ENCODE data around the gene MTCL1.

The MTCL1 gene

GRCh38 chr18:8805552-8805951 is 100.2 kb downstream of the MTCL1 start:
- Histone ChIP-seq H3K36me3 (ENCODE audit: control insufficient read depth, insufficient read depth, low read length) (peaks cover 48% of the 10 kb centered on the region), H3K27me3 (ENCODE audit: control insufficient read depth, insufficient read depth, low read length) (no peaks in the 10 kb centered on the region), H3K4me1 (ENCODE audit: control insufficient read depth, insufficient read depth, low read length) (peaks cover 21% of the 10 kb centered on the region), H3K9me3 (ENCODE audit: control insufficient read depth, insufficient read depth, low read length) (no peaks in the 10 kb centered on the region), H3K9ac (ENCODE audit: low read depth, low read length) (no peak overlapping the region), H3K4me3 (ENCODE audit: low read depth, low read length) (no peak overlapping the region), H3K27ac (ENCODE audit: low read depth, low read length) (no peak overlapping the region)

GRCh38 chr18:8806100-8806797 is 100.9 kb downstream of the MTCL1 start:
- Histone ChIP-seq H3K9me3 (ENCODE audit: control insufficient read depth, insufficient read depth, low read length) (no peaks in the 10 kb centered on the region), H3K36me3 (ENCODE audit: control insufficient read depth, insufficient read depth, low read length) (peaks cover 55% of the 10 kb centered on the region), H3K27ac (ENCODE audit: low read depth, low read length) (no peak overlapping the region), H3K4me3 (ENCODE audit: low read depth, low read length) (no peak overlapping the region), H3K9ac (ENCODE audit: low read depth, low read length) (no peak overlapping the region), H3K4me1 (ENCODE audit: control insufficient read depth, insufficient read depth, low read length) (peaks cover 14% of the 10 kb centered on the region), H3K27me3 (ENCODE audit: control insufficient read depth, insufficient read depth, low read length) (no peaks in the 10 kb centered on the region)

- no peak overlapping the region for H3K27ac ChIP-seq (ENCODE audit: low read depth, low read length)
- no peaks in the 10 kb centered on the region for H3K27me3 ChIP-seq (ENCODE audit: control insufficient read depth, insufficient read depth, low read length)
- H3K9ac ChIP-seq (ENCODE audit: low read depth, low read length) = no peak overlapping the region
- no peaks in the 10 kb centered on the region for H3K9me3 ChIP-seq (ENCODE audit: control insufficient read depth, insufficient read depth, low read length)
- H3K36me3 ChIP-seq (ENCODE audit: control insufficient read depth, insufficient read depth, low read length) = peaks cover 61% of the 10 kb centered on the region
- H3K4me1 ChIP-seq (ENCODE audit: control insufficient read depth, insufficient read depth, low read length) = peaks cover 7% of the 10 kb centered on the region
- H3K4me3 ChIP-seq (ENCODE audit: low read depth, low read length) = no peak overlapping the region
Observed at GRCh38 chr18:8806798-8807487, 101.6 kb downstream of the MTCL1 start.

- peaks cover 64% of the 10 kb centered on the region for H3K36me3 ChIP-seq (ENCODE audit: control insufficient read depth, insufficient read depth, low read length)
- no peaks in the 10 kb centered on the region for H3K27me3 ChIP-seq (ENCODE audit: control insufficient read depth, insufficient read depth, low read length)
- H3K9ac ChIP-seq (ENCODE audit: low read depth, low read length) = no peak overlapping the region
- H3K4me1 ChIP-seq (ENCODE audit: control insufficient read depth, insufficient read depth, low read length) = peaks cover 5% of the 10 kb centered on the region
- H3K27ac ChIP-seq (ENCODE audit: low read depth, low read length) = no peak overlapping the region
- H3K9me3 ChIP-seq (ENCODE audit: control insufficient read depth, insufficient read depth, low read length) = no peaks in the 10 kb centered on the region
- no peak overlapping the region for H3K4me3 ChIP-seq (ENCODE audit: low read depth, low read length)
Observed at GRCh38 chr18:8807488-8807805, 102.1 kb downstream of the MTCL1 start.

- H3K9me3 ChIP-seq (ENCODE audit: control insufficient read depth, insufficient read depth, low read length) = no peaks in the 10 kb centered on the region
- no peak overlapping the region for H3K4me3 ChIP-seq (ENCODE audit: low read depth, low read length)
- H3K36me3 ChIP-seq (ENCODE audit: control insufficient read depth, insufficient read depth, low read length) = peaks cover 70% of the 10 kb centered on the region
- peaks cover 5% of the 10 kb centered on the region for H3K4me1 ChIP-seq (ENCODE audit: control insufficient read depth, insufficient read depth, low read length)
- no peak overlapping the region for H3K9ac ChIP-seq (ENCODE audit: low read depth, low read length)
- H3K27ac ChIP-seq (ENCODE audit: low read depth, low read length) = no peak overlapping the region
- H3K27me3 ChIP-seq (ENCODE audit: control insufficient read depth, insufficient read depth, low read length) = no peaks in the 10 kb centered on the region
Observed at GRCh38 chr18:8808001-8808400, 102.6 kb downstream of the MTCL1 start.

- no peak overlapping the region for H3K27ac ChIP-seq (ENCODE audit: low read depth, low read length)
Observed at GRCh38 chr18:8809514-8809913, 104.2 kb downstream of the MTCL1 start.

GRCh38 chr18:8810157-8810556 is 104.8 kb downstream of the MTCL1 start:
- no peaks in the 10 kb centered on the region for H3K27me3 ChIP-seq (ENCODE audit: control insufficient read depth, insufficient read depth, low read length)
- H3K4me3 ChIP-seq (ENCODE audit: low read depth, low read length) = no peak overlapping the region
- no peaks in the 10 kb centered on the region for H3K9me3 ChIP-seq (ENCODE audit: control insufficient read depth, insufficient read depth, low read length)
- H3K27ac ChIP-seq (ENCODE audit: low read depth, low read length) = no peak overlapping the region
- H3K36me3 ChIP-seq (ENCODE audit: control insufficient read depth, insufficient read depth, low read length) = peaks cover 79% of the 10 kb centered on the region
- H3K4me1 ChIP-seq (ENCODE audit: control insufficient read depth, insufficient read depth, low read length) = no peaks in the 10 kb centered on the region
- no peak overlapping the region for H3K9ac ChIP-seq (ENCODE audit: low read depth, low read length)

More at GRCh38 chr18:8809514-8809913, 104.2 kb downstream of the MTCL1 start:
- H3K9me3 ChIP-seq (ENCODE audit: control insufficient read depth, insufficient read depth, low read length) = no peaks in the 10 kb centered on the region
- no peak overlapping the region for H3K9ac ChIP-seq (ENCODE audit: low read depth, low read length)
- no peak overlapping the region for H3K4me3 ChIP-seq (ENCODE audit: low read depth, low read length)
- no peaks in the 10 kb centered on the region for H3K27me3 ChIP-seq (ENCODE audit: control insufficient read depth, insufficient read depth, low read length)
- no peaks in the 10 kb centered on the region for H3K4me1 ChIP-seq (ENCODE audit: control insufficient read depth, insufficient read depth, low read length)
- H3K36me3 ChIP-seq (ENCODE audit: control insufficient read depth, insufficient read depth, low read length) = peaks cover 77% of the 10 kb centered on the region

- Histone ChIP-seq H3K4me3 (ENCODE audit: low read depth, low read length) (no peak overlapping the region), H3K9me3 (ENCODE audit: control insufficient read depth, insufficient read depth, low read length) (no peaks in the 10 kb centered on the region), H3K4me1 (ENCODE audit: control insufficient read depth, insufficient read depth, low read length) (no peaks in the 10 kb centered on the region), H3K27me3 (ENCODE audit: control insufficient read depth, insufficient read depth, low read length) (no peaks in the 10 kb centered on the region), H3K27ac (ENCODE audit: low read depth, low read length) (no peak overlapping the region), H3K9ac (ENCODE audit: low read depth, low read length) (no peak overlapping the region), H3K36me3 (ENCODE audit: control insufficient read depth, insufficient read depth, low read length) (peaks cover 82% of the 10 kb centered on the region)
Observed at GRCh38 chr18:8811115-8811514, 105.8 kb downstream of the MTCL1 start.

GRCh38 chr18:8812631-8813030 is 107.3 kb downstream of the MTCL1 start:
- Histone ChIP-seq H3K4me1 (ENCODE audit: control insufficient read depth, insufficient read depth, low read length) (no peaks in the 10 kb centered on the region), H3K9ac (ENCODE audit: low read depth, low read length) (no peak overlapping the region), H3K9me3 (ENCODE audit: control insufficient read depth, insufficient read depth, low read length) (no peaks in the 10 kb centered on the region), H3K36me3 (ENCODE audit: control insufficient read depth, insufficient read depth, low read length) (peaks cover 87% of the 10 kb centered on the region), H3K4me3 (ENCODE audit: low read depth, low read length) (no peak overlapping the region), H3K27me3 (ENCODE audit: control insufficient read depth, insufficient read depth, low read length) (no peaks in the 10 kb centered on the region), H3K27ac (ENCODE audit: low read depth, low read length) (no peak overlapping the region)

- Histone ChIP-seq H3K4me3 (ENCODE audit: low read depth, low read length) (no peak overlapping the region), H3K4me1 (ENCODE audit: control insufficient read depth, insufficient read depth, low read length) (no peaks in the 10 kb centered on the region), H3K27me3 (ENCODE audit: control insufficient read depth, insufficient read depth, low read length) (no peaks in the 10 kb centered on the region), H3K36me3 (ENCODE audit: control insufficient read depth, insufficient read depth, low read length) (peaks cover 87% of the 10 kb centered on the region), H3K9ac (ENCODE audit: low read depth, low read length) (no peak overlapping the region), H3K27ac (ENCODE audit: low read depth, low read length) (no peak overlapping the region), H3K9me3 (ENCODE audit: control insufficient read depth, insufficient read depth, low read length) (no peaks in the 10 kb centered on the region)
Observed at GRCh38 chr18:8813611-8814010, 108.3 kb downstream of the MTCL1 start.

- no peak overlapping the region for H3K4me3 ChIP-seq (ENCODE audit: low read depth, low read length)
- peaks cover 88% of the 10 kb centered on the region for H3K36me3 ChIP-seq (ENCODE audit: control insufficient read depth, insufficient read depth, low read length)
- H3K27ac ChIP-seq (ENCODE audit: low read depth, low read length) = no peak overlapping the region
- no peaks in the 10 kb centered on the region for H3K9me3 ChIP-seq (ENCODE audit: control insufficient read depth, insufficient read depth, low read length)
- no peak overlapping the region for H3K9ac ChIP-seq (ENCODE audit: low read depth, low read length)
- no peaks in the 10 kb centered on the region for H3K27me3 ChIP-seq (ENCODE audit: control insufficient read depth, insufficient read depth, low read length)
- H3K4me1 ChIP-seq (ENCODE audit: control insufficient read depth, insufficient read depth, low read length) = no peaks in the 10 kb centered on the region
Observed at GRCh38 chr18:8814206-8814605, 108.8 kb downstream of the MTCL1 start.
